Esophagus squamous epithelium (tissue), 4 donors: ENCODE measurements around the gene FGGY.

Experiments
- CTCF ChIP-seq, 6 experiments: fragments of 450-650 bp in 4 of 6; fragments of 200-600 bp in 2 of 6; sonication (generic) in 2 of 6; IDR thresholded peaks; one replicate each; pipeline ENCODE4 v1.5.1; 2016 to 2019; ENCODE audit warnings: antibody characterized with exemption in 6 of 6, mild to moderate bottlenecking in 4 of 6, moderate library complexity in 4 of 6
- POLR2A ChIP-seq, 4 donors: fragments of 450-650 bp; IDR thresholded peaks; one replicate each; pipeline ENCODE4 v1.6.1; 2017; ENCODE audit warnings: antibody characterized with exemption in 4 of 4, mild to moderate bottlenecking in 4 of 4, moderate library complexity in 3 of 4

- TF ChIP-seq CTCF (IDR thresholded peaks at IDR 0.05) (no peak), POLR2A (IDR thresholded peaks at IDR 0.05) (no peak)
Observed at GRCh38 chr1:59751801-59752200, 454.9 kb downstream of the FGGY start.
